Measurements from ENCODE around the gene ZNF436. TPM values are rescaled to one million over a fixed set of nuclear protein-coding genes. Genes with fewer than 3 reads are reported as not detected.

ZNF436 gene
- total and polyA plus RNA-seq, 2 of the 13 experiments (the other 11 are each of a cell fraction or from before 2014, with no cell fraction given) = 4.3 to 9.9 TPM

DNA sequence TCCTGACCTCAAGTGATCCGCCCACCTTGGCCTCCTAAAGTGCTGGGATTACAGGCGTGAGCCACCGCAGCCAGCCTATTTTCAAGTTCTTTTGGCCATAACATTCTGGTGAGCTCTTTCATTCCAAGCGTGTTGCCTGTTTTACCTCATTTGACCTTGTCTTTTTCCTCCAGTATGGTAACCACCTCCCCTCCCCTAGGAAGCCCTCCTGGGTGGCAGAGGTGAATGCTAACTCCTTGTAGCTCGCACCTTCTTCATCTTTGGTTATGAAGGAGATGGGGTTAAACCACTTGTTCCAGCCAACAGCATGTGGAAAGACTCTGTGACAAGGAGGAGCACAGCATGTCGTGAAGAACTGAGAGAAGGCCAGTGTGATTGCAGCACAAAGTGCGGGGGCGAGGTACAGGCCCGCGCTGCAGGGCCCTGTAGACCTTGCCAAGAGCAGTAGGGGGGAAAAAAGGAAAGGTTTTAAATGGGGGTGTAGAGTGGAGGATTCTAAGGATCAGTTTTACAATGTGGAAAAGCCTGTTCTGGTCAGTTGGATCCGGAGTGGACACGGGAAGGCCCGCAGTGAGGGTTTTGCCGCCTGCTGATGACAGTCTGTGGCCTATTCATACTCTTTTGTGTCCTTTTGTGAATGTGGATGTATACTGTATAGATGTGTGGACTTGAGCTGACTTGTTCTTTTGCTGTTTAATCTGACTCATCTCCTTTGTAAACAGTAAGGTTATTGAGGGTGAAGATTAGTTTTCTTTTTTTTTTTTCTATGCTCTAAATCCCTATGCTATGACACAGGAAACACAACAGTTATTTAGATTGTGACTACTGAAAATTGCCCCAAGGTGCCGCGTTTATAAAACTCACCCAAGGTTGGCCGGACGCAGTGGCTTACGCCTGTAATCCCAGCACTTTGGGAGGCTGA is 7.5 kb upstream of the ZNF436 start (continued):
- no peak for TF ChIP-seq ZNF383 (CRISPR knock-in tag; IDR thresholded peaks at IDR 0.05; ENCODE audit: borderline replicate concordance)
- TF ChIP-seq CEBPB (IDR thresholded peaks at IDR 0.05; ENCODE audit: borderline replicate concordance, low read depth, low read length) = peak; percentile 49; the same call in 1 of the 2 replicates
- TF ChIP-seq ZNF451 (CRISPR knock-in tag; IDR thresholded peaks at IDR 0.05) = no peak
- TF ChIP-seq ZNF101 (CRISPR knock-in tag; IDR thresholded peaks at IDR 0.05; ENCODE audit: borderline replicate concordance, low read depth) = no peak
- TF ChIP-seq CAMTA2 (CRISPR knock-in tag; IDR thresholded peaks at IDR 0.05; ENCODE audit: borderline replicate concordance) = no peak
- no peak for TF ChIP-seq ZFP82 (CRISPR knock-in tag; IDR thresholded peaks at IDR 0.05; ENCODE audit: borderline replicate concordance)
- TF ChIP-seq ZNF547 (CRISPR knock-in tag; IDR thresholded peaks at IDR 0.05) = no peak
- no peak for TF ChIP-seq SPEN (CRISPR knock-in tag; IDR thresholded peaks at IDR 0.05; ENCODE audit: low read depth)
- TF ChIP-seq ZSCAN30 (CRISPR knock-in tag; IDR thresholded peaks at IDR 0.05) = no peak
- no peak for TF ChIP-seq ZNF773 (CRISPR knock-in tag; IDR thresholded peaks at IDR 0.05; ENCODE audit: borderline replicate concordance)
- no peak for TF ChIP-seq FOXM1 (CRISPR knock-in tag; IDR thresholded peaks at IDR 0.05)
- TF ChIP-seq, protein P1, sequence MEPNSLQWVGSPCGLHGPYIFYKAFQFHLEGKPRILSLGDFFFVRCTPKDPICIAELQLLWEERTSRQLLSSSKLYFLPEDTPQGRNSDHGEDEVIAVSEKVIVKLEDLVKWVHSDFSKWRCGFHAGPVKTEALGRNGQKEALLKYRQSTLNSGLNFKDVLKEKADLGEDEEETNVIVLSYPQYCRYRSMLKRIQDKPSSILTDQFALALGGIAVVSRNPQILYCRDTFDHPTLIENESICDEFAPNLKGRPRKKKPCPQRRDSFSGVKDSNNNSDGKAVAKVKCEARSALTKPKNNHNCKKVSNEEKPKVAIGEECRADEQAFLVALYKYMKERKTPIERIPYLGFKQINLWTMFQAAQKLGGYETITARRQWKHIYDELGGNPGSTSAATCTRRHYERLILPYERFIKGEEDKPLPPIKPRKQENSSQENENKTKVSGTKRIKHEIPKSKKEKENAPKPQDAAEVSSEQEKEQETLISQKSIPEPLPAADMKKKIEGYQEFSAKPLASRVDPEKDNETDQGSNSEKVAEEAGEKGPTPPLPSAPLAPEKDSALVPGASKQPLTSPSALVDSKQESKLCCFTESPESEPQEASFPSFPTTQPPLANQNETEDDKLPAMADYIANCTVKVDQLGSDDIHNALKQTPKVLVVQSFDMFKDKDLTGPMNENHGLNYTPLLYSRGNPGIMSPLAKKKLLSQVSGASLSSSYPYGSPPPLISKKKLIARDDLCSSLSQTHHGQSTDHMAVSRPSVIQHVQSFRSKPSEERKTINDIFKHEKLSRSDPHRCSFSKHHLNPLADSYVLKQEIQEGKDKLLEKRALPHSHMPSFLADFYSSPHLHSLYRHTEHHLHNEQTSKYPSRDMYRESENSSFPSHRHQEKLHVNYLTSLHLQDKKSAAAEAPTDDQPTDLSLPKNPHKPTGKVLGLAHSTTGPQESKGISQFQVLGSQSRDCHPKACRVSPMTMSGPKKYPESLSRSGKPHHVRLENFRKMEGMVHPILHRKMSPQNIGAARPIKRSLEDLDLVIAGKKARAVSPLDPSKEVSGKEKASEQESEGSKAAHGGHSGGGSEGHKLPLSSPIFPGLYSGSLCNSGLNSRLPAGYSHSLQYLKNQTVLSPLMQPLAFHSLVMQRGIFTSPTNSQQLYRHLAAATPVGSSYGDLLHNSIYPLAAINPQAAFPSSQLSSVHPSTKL (CRISPR knock-in tag; IDR thresholded peaks at IDR 0.05) = peak; percentile 29; the same call in 1 of the 2 replicates
- no peak for TF ChIP-seq KLF15 (CRISPR knock-in tag; IDR thresholded peaks at IDR 0.05; ENCODE audit: borderline replicate concordance)
- TF ChIP-seq, protein P2, sequence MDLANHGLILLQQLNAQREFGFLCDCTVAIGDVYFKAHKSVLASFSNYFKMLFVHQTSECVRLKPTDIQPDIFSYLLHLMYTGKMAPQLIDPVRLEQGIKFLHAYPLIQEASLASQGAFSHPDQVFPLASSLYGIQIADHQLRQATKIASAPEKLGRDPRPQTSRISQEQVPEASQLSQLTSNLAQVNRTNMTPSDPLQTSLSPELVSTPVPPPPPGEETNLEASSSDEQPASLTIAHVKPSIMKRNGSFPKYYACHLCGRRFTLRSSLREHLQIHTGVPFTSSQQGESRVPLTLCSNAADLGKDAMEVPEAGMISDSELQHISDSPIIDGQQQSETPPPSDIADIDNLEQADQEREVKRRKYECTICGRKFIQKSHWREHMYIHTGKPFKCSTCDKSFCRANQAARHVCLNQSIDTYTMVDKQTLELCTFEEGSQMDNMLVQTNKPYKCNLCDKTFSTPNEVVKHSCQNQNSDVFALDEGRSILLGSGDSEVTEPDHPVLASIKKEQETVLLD (CRISPR knock-in tag; IDR thresholded peaks at IDR 0.05; ENCODE audit: low read depth) = no peak
- TF ChIP-seq, protein P3, sequence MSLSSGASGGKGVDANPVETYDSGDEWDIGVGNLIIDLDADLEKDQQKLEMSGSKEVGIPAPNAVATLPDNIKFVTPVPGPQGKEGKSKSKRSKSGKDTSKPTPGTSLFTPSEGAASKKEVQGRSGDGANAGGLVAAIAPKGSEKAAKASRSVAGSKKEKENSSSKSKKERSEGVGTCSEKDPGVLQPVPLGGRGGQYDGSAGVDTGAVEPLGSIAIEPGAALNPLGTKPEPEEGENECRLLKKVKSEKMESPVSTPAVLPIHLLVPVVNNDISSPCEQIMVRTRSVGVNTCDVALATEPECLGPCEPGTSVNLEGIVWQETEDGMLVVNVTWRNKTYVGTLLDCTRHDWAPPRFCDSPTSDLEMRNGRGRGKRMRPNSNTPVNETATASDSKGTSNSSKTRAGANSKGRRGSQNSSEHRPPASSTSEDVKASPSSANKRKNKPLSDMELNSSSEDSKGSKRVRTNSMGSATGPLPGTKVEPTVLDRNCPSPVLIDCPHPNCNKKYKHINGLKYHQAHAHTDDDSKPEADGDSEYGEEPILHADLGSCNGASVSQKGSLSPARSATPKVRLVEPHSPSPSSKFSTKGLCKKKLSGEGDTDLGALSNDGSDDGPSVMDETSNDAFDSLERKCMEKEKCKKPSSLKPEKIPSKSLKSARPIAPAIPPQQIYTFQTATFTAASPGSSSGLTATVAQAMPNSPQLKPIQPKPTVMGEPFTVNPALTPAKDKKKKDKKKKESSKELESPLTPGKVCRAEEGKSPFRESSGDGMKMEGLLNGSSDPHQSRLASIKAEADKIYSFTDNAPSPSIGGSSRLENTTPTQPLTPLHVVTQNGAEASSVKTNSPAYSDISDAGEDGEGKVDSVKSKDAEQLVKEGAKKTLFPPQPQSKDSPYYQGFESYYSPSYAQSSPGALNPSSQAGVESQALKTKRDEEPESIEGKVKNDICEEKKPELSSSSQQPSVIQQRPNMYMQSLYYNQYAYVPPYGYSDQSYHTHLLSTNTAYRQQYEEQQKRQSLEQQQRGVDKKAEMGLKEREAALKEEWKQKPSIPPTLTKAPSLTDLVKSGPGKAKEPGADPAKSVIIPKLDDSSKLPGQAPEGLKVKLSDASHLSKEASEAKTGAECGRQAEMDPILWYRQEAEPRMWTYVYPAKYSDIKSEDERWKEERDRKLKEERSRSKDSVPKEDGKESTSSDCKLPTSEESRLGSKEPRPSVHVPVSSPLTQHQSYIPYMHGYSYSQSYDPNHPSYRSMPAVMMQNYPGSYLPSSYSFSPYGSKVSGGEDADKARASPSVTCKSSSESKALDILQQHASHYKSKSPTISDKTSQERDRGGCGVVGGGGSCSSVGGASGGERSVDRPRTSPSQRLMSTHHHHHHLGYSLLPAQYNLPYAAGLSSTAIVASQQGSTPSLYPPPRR (CRISPR knock-in tag; IDR thresholded peaks at IDR 0.05; ENCODE audit: borderline replicate concordance) = no peak
- TF ChIP-seq ZNF7 (CRISPR knock-in tag; IDR thresholded peaks at IDR 0.05) = peak; percentile 46; the same call in 1 of the 2 replicates
- TF ChIP-seq EEA1 (CRISPR knock-in tag; IDR thresholded peaks at IDR 0.05; ENCODE audit: borderline replicate concordance) = no peak
- TF ChIP-seq NCOA1 (CRISPR knock-in tag; IDR thresholded peaks at IDR 0.05) = no peak
- TF ChIP-seq ZNF343 (CRISPR knock-in tag; IDR thresholded peaks at IDR 0.05) = no peak

All from HepG2 (cell line).